Stimulated activated CD4-positive, alpha-beta T cell treated with anti-CD3 and anti-CD28 coated beads, Interleukin-2, amount 100 ng/mL, for 48 hours (primary cell): ENCODE measurements around the gene LMOD1.
"Not testable (repeated sequence)": the region's sequence is repeated elsewhere in the genome, so short reads cannot be mapped to it uniquely, and the experiment has no call there.

Experiments used
- DNase-seq, 2 donors: peaks; one replicate each; pipeline ENCODE4 v3.0.0-alpha.2; 2020

LMOD1 gene

GRCh38 chr1:201945863-201946223 lies 505 bp downstream of the LMOD1 start:
- no peak for DNase-seq

GRCh38 chr1:201945157-201945556 lies 1.2 kb downstream of the LMOD1 start:
- no peak for DNase-seq

- DNase-seq = no peak
Observed at GRCh38 chr1:201944639-201945038, 1.7 kb downstream of the LMOD1 start.

- no peak for DNase-seq
Observed at GRCh38 chr1:201944002-201944401, 2.3 kb downstream of the LMOD1 start.

- no peak for DNase-seq
Observed at GRCh38 chr1:201942129-201942495, 4.2 kb downstream of the LMOD1 start.

GRCh38 chr1:201941420-201942128 lies 4.8 kb downstream of the LMOD1 start:
- no peak for DNase-seq

- not testable (repeated sequence) for DNase-seq
Observed at GRCh38 chr1:201940316-201940715, 6.0 kb downstream of the LMOD1 start.

GRCh38 chr1:201939574-201939973 lies 6.8 kb downstream of the LMOD1 start:
- DNase-seq = no peak

- DNase-seq = no peak
Observed at GRCh38 chr1:201939148-201939547, 7.2 kb downstream of the LMOD1 start.

- DNase-seq = no peak
Observed at GRCh38 chr1:201938440-201939035, 7.8 kb downstream of the LMOD1 start.

GRCh38 chr1:201937624-201938213 lies 8.6 kb downstream of the LMOD1 start:
- DNase-seq = no peak

- DNase-seq = no peak
Observed at GRCh38 chr1:201933840-201934430, 12.4 kb downstream of the LMOD1 start.

GRCh38 chr1:201930803-201931202 lies 15.5 kb downstream of the LMOD1 start:
- no peak for DNase-seq

- DNase-seq = no peak
Observed at GRCh38 chr1:201930137-201930536, 16.2 kb downstream of the LMOD1 start.

- DNase-seq = no peak
Observed at GRCh38 chr1:201928266-201928665, 18.1 kb downstream of the LMOD1 start.

- DNase-seq = no peak
Observed at GRCh38 chr1:201925981-201926645, 20.2 kb downstream of the LMOD1 start.

- DNase-seq = no peak
Observed at GRCh38 chr1:201925301-201925567, 21.1 kb downstream of the LMOD1 start.

GRCh38 chr1:201921952-201922558 lies 24.3 kb downstream of the LMOD1 start:
- no peak for DNase-seq

GRCh38 chr1:201918343-201918742 lies 28.0 kb downstream of the LMOD1 start:
- no peak for DNase-seq

- DNase-seq = no peak
Observed at GRCh38 chr1:201917362-201918033, 28.9 kb downstream of the LMOD1 start.

GRCh38 chr1:201916649-201917249 lies 29.6 kb downstream of the LMOD1 start:
- no peak for DNase-seq

- no peak for DNase-seq
Observed at GRCh38 chr1:201914456-201915235, 31.7 kb downstream of the LMOD1 start.
